GM21576 (cell line): ENCODE measurements around the gene DCAF5.
"Not testable (repeated sequence)": the region's sequence is repeated elsewhere in the genome, so short reads cannot be mapped to it uniquely, and the experiment has no call there.

Source experiments
- ATAC-seq: cut with Tn5 transposase; IDR thresholded peaks from one replicate; pipeline ENCODE4 v1.9.1; 2021; ENCODE audit warnings: mild to moderate bottlenecking, moderate library complexity; ENCODE audit not compliant: unreplicated experiment

Gene DCAF5

GRCh38 chr14:69073429-69073828 is 79.5 kb downstream of the DCAF5 start:
- ATAC-seq = no peak

GRCh38 chr14:69072584-69072983 is 80.3 kb downstream of the DCAF5 start:
- ATAC-seq = no peak

GRCh38 chr14:69068744-69069421 is 84.0 kb downstream of the DCAF5 start:
- ATAC-seq = no peak

- no peak for ATAC-seq
Observed at GRCh38 chr14:69066396-69067171, 86.3 kb downstream of the DCAF5 start.

- ATAC-seq = not testable (repeated sequence)
Observed at GRCh38 chr14:69065934-69066333, 87.0 kb downstream of the DCAF5 start.

- ATAC-seq = no peak
Observed at GRCh38 chr14:69064596-69064995, 88.3 kb downstream of the DCAF5 start.

GRCh38 chr14:69059658-69060623 is 93.0 kb downstream of the DCAF5 start:
- no peak for ATAC-seq

- ATAC-seq = no peak
Observed at GRCh38 chr14:69055999-69056788, 96.7 kb downstream of the DCAF5 start.

- no peak for ATAC-seq
Observed at GRCh38 chr14:69055125-69055524, 97.8 kb downstream of the DCAF5 start.

GRCh38 chr14:69054030-69054429 is 98.9 kb downstream of the DCAF5 start:
- no peak for ATAC-seq

- no peak for ATAC-seq
Observed at GRCh38 chr14:69052181-69052601, 100.7 kb downstream of the DCAF5 start.

GRCh38 chr14:69050240-69051184 is 102.4 kb downstream of the DCAF5 start:
- no peak for ATAC-seq

GRCh38 chr14:69049675-69050074 is 103.2 kb downstream of the DCAF5 start:
- no peak for ATAC-seq

GRCh38 chr14:69048456-69048855 is 104.5 kb downstream of the DCAF5 start:
- no peak for ATAC-seq

- ATAC-seq = no peak
Observed at GRCh38 chr14:69047255-69047654, 105.7 kb downstream of the DCAF5 start.

GRCh38 chr14:69046476-69046860 is 106.5 kb downstream of the DCAF5 start:
- no peak for ATAC-seq

- ATAC-seq = no peak
Observed at GRCh38 chr14:69045857-69046475, 107.0 kb downstream of the DCAF5 start.

GRCh38 chr14:69044965-69045555 is 107.9 kb downstream of the DCAF5 start:
- ATAC-seq = no peak

GRCh38 chr14:69044296-69044695 is 108.6 kb downstream of the DCAF5 start:
- no peak for ATAC-seq
